ENCODE results near the gene PDZD8.

DNA sequence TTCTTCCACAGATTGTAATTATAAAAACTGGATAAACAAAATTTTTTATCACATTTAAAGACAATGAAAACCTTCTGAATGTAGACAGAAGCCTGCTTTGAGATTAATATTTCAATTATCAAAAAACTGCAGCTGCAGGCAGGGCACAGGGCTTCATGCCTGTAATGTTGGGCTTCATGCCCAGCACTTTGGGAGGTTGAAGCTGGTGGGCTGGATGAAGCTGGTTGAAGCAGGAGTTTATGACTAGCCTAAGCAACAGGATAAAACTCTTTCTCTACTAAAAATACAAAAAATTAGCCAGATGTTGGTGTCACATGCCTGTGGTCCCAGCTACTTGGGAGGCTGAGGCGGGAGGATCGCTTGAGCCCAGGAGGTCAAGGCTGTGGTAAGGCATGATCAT, 41.2 kb downstream of the PDZD8 start:
- TF ChIP-seq POLR2A (IDR thresholded peaks at IDR 0.05; ENCODE audit: low read depth), result no peak
- TF ChIP-seq, protein P1, sequence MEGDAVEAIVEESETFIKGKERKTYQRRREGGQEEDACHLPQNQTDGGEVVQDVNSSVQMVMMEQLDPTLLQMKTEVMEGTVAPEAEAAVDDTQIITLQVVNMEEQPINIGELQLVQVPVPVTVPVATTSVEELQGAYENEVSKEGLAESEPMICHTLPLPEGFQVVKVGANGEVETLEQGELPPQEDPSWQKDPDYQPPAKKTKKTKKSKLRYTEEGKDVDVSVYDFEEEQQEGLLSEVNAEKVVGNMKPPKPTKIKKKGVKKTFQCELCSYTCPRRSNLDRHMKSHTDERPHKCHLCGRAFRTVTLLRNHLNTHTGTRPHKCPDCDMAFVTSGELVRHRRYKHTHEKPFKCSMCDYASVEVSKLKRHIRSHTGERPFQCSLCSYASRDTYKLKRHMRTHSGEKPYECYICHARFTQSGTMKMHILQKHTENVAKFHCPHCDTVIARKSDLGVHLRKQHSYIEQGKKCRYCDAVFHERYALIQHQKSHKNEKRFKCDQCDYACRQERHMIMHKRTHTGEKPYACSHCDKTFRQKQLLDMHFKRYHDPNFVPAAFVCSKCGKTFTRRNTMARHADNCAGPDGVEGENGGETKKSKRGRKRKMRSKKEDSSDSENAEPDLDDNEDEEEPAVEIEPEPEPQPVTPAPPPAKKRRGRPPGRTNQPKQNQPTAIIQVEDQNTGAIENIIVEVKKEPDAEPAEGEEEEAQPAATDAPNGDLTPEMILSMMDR (IDR thresholded peaks at IDR 0.05), result no peak
- TF ChIP-seq EP300 (IDR thresholded peaks at IDR 0.05), result no peak
